8988T (cell line): ENCODE results near the gene SLC1A4.
A peak's percentile ranks its signal among the peaks of the same experiment; 100 is the strongest.
"Not testable (repeated sequence)": the region's sequence is repeated elsewhere in the genome, so short reads cannot be mapped to it uniquely, and the experiment has no call there.

Experiments used
- DNase-seq: peaks from one replicate; pipeline ENCODE4 v3.0.0; 2011

SLC1A4 gene

GRCh38 chr2:64989126-64989981 is at the start of gene SLC1A4:
TSS of gene SLC1A4 (plus strand) at chr2:64989399. CDS start at chr2:64989644, 245 bp downstream.
- peak; percentile 79 for DNase-seq

- DNase-seq: no peak
Observed at GRCh38 chr2:64941143-64941542, 48.1 kb upstream of the SLC1A4 start.

GRCh38 chr2:64941801-64942200 is 47.4 kb upstream of the SLC1A4 start:
- no peak for DNase-seq

GRCh38 chr2:64942693-64943092 is 46.5 kb upstream of the SLC1A4 start:
- no peak for DNase-seq

GRCh38 chr2:64943387-64944150 is 45.6 kb upstream of the SLC1A4 start:
- no peak for DNase-seq

GRCh38 chr2:64944484-64944883 is 44.7 kb upstream of the SLC1A4 start:
- DNase-seq: no peak

GRCh38 chr2:64945973-64946768 is 43.0 kb upstream of the SLC1A4 start:
- DNase-seq: no peak

- no peak for DNase-seq
Observed at GRCh38 chr2:64946769-64947247, 42.4 kb upstream of the SLC1A4 start.

- DNase-seq: no peak
Observed at GRCh38 chr2:64947885-64948284, 41.3 kb upstream of the SLC1A4 start.

- no peak for DNase-seq
Observed at GRCh38 chr2:64950226-64951160, 38.7 kb upstream of the SLC1A4 start.

- no peak for DNase-seq
Observed at GRCh38 chr2:64951306-64951953, 37.8 kb upstream of the SLC1A4 start.

GRCh38 chr2:64952096-64952495 is 37.1 kb upstream of the SLC1A4 start:
- no peak for DNase-seq

GRCh38 chr2:64952511-64953482 is 36.4 kb upstream of the SLC1A4 start:
- no peak for DNase-seq

- DNase-seq: no peak
Observed at GRCh38 chr2:64955467-64955866, 33.7 kb upstream of the SLC1A4 start.

GRCh38 chr2:64957109-64957903 is 31.9 kb upstream of the SLC1A4 start:
- DNase-seq: no peak

GRCh38 chr2:64958556-64958955 is 30.6 kb upstream of the SLC1A4 start:
- no peak for DNase-seq

GRCh38 chr2:64960819-64961218 is 28.4 kb upstream of the SLC1A4 start:
- no peak for DNase-seq

GRCh38 chr2:64963138-64963537 is 26.1 kb upstream of the SLC1A4 start:
- not testable (repeated sequence) for DNase-seq

- DNase-seq: no peak
Observed at GRCh38 chr2:64963719-64964118, 25.5 kb upstream of the SLC1A4 start.
